Psoas muscle (tissue), 8 donors: ENCODE measurements around the gene KRT33A. TPM values are rescaled to one million over a fixed set of nuclear protein-coding genes. Genes with fewer than 3 reads are reported as not detected.

Experiments
- ATAC-seq, 4 donors: fragments of 200-7000 bp; cut with Tn5 transposase; one replicate each; pipeline ENCODE4 v1.9.1; 2020; ENCODE audit warnings: moderate library complexity in 3 of 4, mild to moderate bottlenecking in 2 of 4
- DNase-seq, 2 donors: peaks; one replicate each; pipeline ENCODE4 v3.0.0-alpha.2; 2020
- H3K27ac ChIP-seq: fragments of 200-600 bp; one replicate; pipeline ENCODE4 v1.8.0; 2022
- H3K27me3 ChIP-seq, 3 donors: fragments of 200-600 bp in 1 of 3; one replicate each; pipeline versions ENCODE4 v1.6.1 to v1.8.0; 2013 to 2022; ENCODE audit warnings: low read length in 2 of 3, mild to moderate bottlenecking in 2 of 3, moderate library complexity in 1 of 3; ENCODE audit not compliant: insufficient read depth in 3 of 3
- H3K36me3 ChIP-seq, 2 donors: fragments of 200-600 bp in 1 of 2; one replicate each; pipeline versions ENCODE4 v1.6.1 to v1.8.0; 2013 to 2022; ENCODE audit warnings: low read depth in 1 of 2, mild to moderate bottlenecking in 1 of 2, moderate library complexity in 1 of 2; ENCODE audit not compliant: insufficient read depth in 1 of 2
- H3K4me1 ChIP-seq: fragments of 200-600 bp; one replicate; pipeline ENCODE4 v1.8.0; 2022
- H3K4me3 ChIP-seq: fragments of 200-600 bp; one replicate; pipeline ENCODE4 v1.8.0; 2022; ENCODE audit warnings: mild to moderate bottlenecking
- H3K9me3 ChIP-seq: fragments of 200-600 bp; one replicate; pipeline ENCODE4 v1.8.0; 2022
- CTCF ChIP-seq: fragments of 200-600 bp; IDR thresholded peaks from one replicate; pipeline ENCODE4 v1.8.0; 2022; ENCODE audit warnings: antibody characterized with exemption
- WGBS, 3 donors: extraction: QIAGEN DNeasy Blood & Tissue Kit; methylation state at CpG; one replicate each; pipeline versions ENCODE4 v1.1.6 to v1.1.7; 2013; 5-methylcytosine and 5-hydroxymethylcytosine counted together
- intact Hi-C, 2 donors: fragments of 100-400 bp; cut with DNase I; formaldehyde crosslinking; loops; one replicate each; pipeline versions ENCODE4 v1.11.0 to v1.14.2; 2022
- polyA plus RNA-seq, 3 donors: library from polyadenylated mRNA; stranded (reverse); fragments of 200-250 nt; gene quantifications; one replicate each; pipeline ENCODE4 v1.2.3, GENCODE V29; 2013
- total RNA-seq, 4 donors: library from RNA; stranded (reverse); fragmentation: NEBNext Ultra II Directional in 2 of 4; extraction: Animal tissue kit (Norgen Biotek cat#: 25700) in 2 of 4; gene quantifications; one replicate each; pipeline versions ENCODE4 v1.2.1 to v1.2.4, GENCODE V29; 2021 to 2023
- donor health status: healthy with polysubstance abuse.
- donor health status: DM: no; HTN: no; CAD: no; lungs with moderate emphysema.
- donor health status: Bipolar disorder and iron deficiency.
- donor health status: healthy.
- donor health status: DM: yes; HTN: yes; CAD: no.
- donor health status: DM: no; HTN: no; CAD: no.
- donor health status: DM: no; HTN: no; CAD: no.
- donor health status: DM: yes; HTN: yes; CAD: no.

The KRT33A gene
- total and polyA plus RNA-seq, 7 donors: not detected

- DNase-seq (no peak), ATAC-seq (no peak)
- WGBS, 3 donors: 73 to 85% (median 80%) methylated on average over 7 of the region's 7 CpGs
- Histone ChIP-seq H3K9me3 (no peaks in the 10 kb centered on the region), H3K4me1 (no peaks in the 10 kb centered on the region), H3K27me3 (no peaks in the 10 kb centered on the region), H3K36me3 (no peaks in the 10 kb centered on the region), H3K4me3 (no peak overlapping the region), H3K27ac (no peak overlapping the region)
- no peak for TF ChIP-seq CTCF
- intact Hi-C loops: no loop called here
Observed at GRCh38 chr17:41340934-41341861, 9.4 kb downstream of the KRT33A start.

DNA sequence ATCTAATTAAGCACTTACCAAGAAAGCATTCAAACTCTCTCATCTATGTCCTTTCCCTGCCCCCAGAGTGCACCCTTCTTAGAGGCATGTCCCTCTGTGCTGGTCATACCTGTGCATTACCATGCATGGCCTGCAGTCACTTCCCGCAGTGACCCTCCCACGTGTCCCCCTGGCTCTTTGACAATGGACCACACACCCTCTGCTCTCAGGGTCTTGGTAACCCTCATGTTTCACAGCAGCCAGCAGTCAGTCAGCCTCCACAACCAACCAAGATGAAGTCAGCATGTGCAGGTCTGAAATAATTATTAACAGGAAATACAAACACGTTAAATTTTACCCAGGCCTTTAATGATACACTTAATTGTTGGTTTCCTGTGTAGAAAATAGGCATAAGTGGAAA is 10.1 kb downstream of the KRT33A start:
- 35 to 44% (median 35%) methylated on average over 3 of the region's 3 CpGs for WGBS, 3 donors
- Histone ChIP-seq H3K27me3 (no peaks in the 10 kb centered on the region), H3K9me3 (no peaks in the 10 kb centered on the region), H3K4me3 (no peak overlapping the region), H3K27ac (no peak overlapping the region), H3K36me3 (no peaks in the 10 kb centered on the region), H3K4me1 (no peaks in the 10 kb centered on the region)
- intact Hi-C loops: no loop called here
- ATAC-seq (no peak), DNase-seq (no peak)
- no peak for TF ChIP-seq CTCF

- intact Hi-C loops: no loop called here
- TF ChIP-seq CTCF: no peak
- whole genome bisulfite sequencing, 3 donors: 44 to 65% (median 57%) methylated on average over 2 of the region's 2 CpGs
Observed at GRCh38 chr17:41339571-41340172, 11.0 kb downstream of the KRT33A start.

GRCh38 chr17:41338961-41339485 is 11.6 kb downstream of the KRT33A start:
- Histone ChIP-seq H3K4me3 (no peak overlapping the region), H3K27me3 (no peaks in the 10 kb centered on the region), H3K4me1 (no peaks in the 10 kb centered on the region), H3K36me3 (no peaks in the 10 kb centered on the region), H3K9me3 (no peaks in the 10 kb centered on the region), H3K27ac (no peak overlapping the region)
- WGBS, 3 donors: 48 to 60% (median 53%) methylated on average over 5 of the region's 5 CpGs
- DNase-seq: no peak
- intact Hi-C loops: no loop called here
- no peak for ATAC-seq
- TF ChIP-seq CTCF: no peak

More at GRCh38 chr17:41339571-41340172, 11.0 kb downstream of the KRT33A start:
- no peak for DNase-seq
- Histone ChIP-seq H3K27ac (no peak overlapping the region), H3K4me3 (no peak overlapping the region), H3K36me3 (no peaks in the 10 kb centered on the region), H3K4me1 (no peaks in the 10 kb centered on the region), H3K9me3 (no peaks in the 10 kb centered on the region), H3K27me3 (no peaks in the 10 kb centered on the region)
- ATAC-seq: no peak
